Measurements from ENCODE around the gene CERT1. TPM values are rescaled to one million over a fixed set of nuclear protein-coding genes. Genes with fewer than 3 reads are reported as not detected.
A peak's percentile ranks its signal among the peaks of the same experiment; 100 is the strongest.

Gene CERT1
- total and polyA plus RNA-seq, 12 donors = 6.3 to 47.6 (median 37.5) TPM

DNA sequence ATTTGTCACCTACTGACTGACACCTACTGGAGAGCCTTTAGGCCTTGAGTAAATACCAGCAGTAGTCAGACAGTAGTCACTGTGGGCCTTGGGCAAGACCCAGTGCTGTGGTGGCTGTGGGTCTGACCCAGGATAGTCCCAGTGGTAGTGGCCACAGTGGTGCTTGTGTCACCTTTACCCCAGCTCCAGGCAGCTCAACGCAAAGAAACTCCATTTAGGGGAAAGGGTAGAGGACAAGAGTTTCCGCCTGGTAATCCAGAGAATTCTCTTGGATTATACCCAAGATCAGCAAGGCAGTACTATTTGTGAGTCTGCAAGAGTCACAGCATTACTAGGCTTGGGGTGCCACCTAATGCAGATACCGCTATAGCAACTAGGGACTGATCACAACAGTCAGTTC is 28.9 kb downstream of the CERT1 start:
- Histone ChIP-seq H3K4me3 (no peak overlapping the region), H3K27ac (no peak overlapping the region), H3K27me3 (no peaks in the 10 kb centered on the region), H3K4me1 (peaks cover 0 to 16% (median 0%) of the 10 kb centered on the region in 9 donors), H3K9me3 (peaks cover 0 to 48% (median 8%) of the 10 kb centered on the region in 11 donors), H3K36me3 (no peaks in the 10 kb centered on the region)
- intact Hi-C loops (cut with DNase I) = no loop called here
- TF ChIP-seq, protein P1, sequence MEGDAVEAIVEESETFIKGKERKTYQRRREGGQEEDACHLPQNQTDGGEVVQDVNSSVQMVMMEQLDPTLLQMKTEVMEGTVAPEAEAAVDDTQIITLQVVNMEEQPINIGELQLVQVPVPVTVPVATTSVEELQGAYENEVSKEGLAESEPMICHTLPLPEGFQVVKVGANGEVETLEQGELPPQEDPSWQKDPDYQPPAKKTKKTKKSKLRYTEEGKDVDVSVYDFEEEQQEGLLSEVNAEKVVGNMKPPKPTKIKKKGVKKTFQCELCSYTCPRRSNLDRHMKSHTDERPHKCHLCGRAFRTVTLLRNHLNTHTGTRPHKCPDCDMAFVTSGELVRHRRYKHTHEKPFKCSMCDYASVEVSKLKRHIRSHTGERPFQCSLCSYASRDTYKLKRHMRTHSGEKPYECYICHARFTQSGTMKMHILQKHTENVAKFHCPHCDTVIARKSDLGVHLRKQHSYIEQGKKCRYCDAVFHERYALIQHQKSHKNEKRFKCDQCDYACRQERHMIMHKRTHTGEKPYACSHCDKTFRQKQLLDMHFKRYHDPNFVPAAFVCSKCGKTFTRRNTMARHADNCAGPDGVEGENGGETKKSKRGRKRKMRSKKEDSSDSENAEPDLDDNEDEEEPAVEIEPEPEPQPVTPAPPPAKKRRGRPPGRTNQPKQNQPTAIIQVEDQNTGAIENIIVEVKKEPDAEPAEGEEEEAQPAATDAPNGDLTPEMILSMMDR (IDR thresholded peaks at IDR 0.05) = no peak
- 93 to 95% methylated on average over 3 of the region's 3 CpGs for WGBS, 2 donors
- no peak for DNase-seq
- ATAC-seq = peak in 1 of 8 donors; percentile 28

GRCh38 chr5:75481024-75481423 is 30.4 kb downstream of the CERT1 start:
- Histone ChIP-seq H3K9me3 (peaks cover 0 to 34% (median 0%) of the 10 kb centered on the region in 11 donors), H3K4me1 (peaks cover 0 to 26% (median 3%) of the 10 kb centered on the region in 9 donors), H3K36me3 (no peaks in the 10 kb centered on the region), H3K4me3 (no peak overlapping the region), H3K27ac (no peak overlapping the region), H3K27me3 (no peaks in the 10 kb centered on the region)
- WGBS, 2 donors = 92 to 94% methylated on average over 4 of the region's 4 CpGs
- ATAC-seq = no peak
- DNase-seq = no peak
- intact Hi-C loops (cut with DNase I) = no loop called here
- TF ChIP-seq, protein P1 (IDR thresholded peaks at IDR 0.05) = no peak

DNA sequence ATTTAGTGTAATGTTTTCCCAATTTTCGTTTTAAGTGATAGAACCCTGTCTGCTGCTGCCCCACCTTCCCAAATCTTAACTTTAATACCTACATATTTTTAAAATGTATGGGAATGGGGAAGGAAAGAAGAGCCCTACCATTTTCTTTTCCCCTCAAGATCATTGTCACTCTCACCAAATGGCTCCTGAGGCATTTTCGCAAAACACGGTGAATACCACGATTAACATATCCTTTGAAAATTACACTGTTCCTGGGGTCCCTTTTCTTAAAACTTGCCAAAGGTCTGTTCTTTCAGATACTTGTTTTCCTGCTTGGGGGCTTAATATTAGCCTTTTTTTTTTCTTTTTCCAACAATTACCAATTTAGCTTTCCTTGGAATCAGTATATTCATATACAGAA is 36.1 kb downstream of the CERT1 start:
- DNase-seq = no peak
- Histone ChIP-seq H3K4me1 (peaks cover 0 to 21% (median 0%) of the 10 kb centered on the region in 9 donors), H3K4me3 (no peak overlapping the region), H3K27ac (no peak overlapping the region), H3K27me3 (no peaks in the 10 kb centered on the region), H3K36me3 (no peaks in the 10 kb centered on the region), H3K9me3 (peaks cover 0 to 18% (median 8%) of the 10 kb centered on the region in 11 donors)
- no peak for ATAC-seq
- 86 to 92% methylated on average over 4 of the region's 4 CpGs for WGBS, 2 donors
- TF ChIP-seq, protein P1 (IDR thresholded peaks at IDR 0.05) = no peak
- intact Hi-C loops (cut with DNase I) = no loop called here

DNA sequence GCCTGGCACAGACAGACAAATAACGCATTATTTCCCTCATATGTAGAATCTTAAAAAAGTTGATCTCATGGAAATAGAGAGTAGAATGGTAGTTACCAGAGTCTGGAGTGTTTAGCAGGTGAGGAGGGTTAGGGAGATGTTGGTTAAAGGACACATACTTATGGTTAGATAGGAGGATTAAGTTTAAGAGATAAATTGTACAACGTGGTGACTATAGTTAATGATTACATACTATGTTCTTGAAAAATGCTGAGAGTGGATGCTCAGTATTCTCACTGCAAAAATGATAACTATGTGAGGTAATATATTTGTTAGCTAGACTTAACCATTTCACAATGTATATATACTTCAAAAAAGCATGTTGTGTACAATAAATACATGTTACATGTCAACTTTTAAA is 38.0 kb downstream of the CERT1 start:
- Histone ChIP-seq H3K27ac (no peak overlapping the region), H3K9me3 (peaks cover 0 to 37% (median 25%) of the 10 kb centered on the region in 11 donors), H3K27me3 (no peaks in the 10 kb centered on the region), H3K36me3 (no peaks in the 10 kb centered on the region), H3K4me1 (peaks cover 0 to 21% (median 0%) of the 10 kb centered on the region in 9 donors), H3K4me3 (no peak overlapping the region)
- 65 to 78% methylated on average over 2 of the region's 2 CpGs for WGBS, 2 donors
- intact Hi-C loops (cut with DNase I) = no loop called here
- DNase-seq (no peak), ATAC-seq (no peak)
- TF ChIP-seq, protein P1 (IDR thresholded peaks at IDR 0.05) = no peak

Data from heart right ventricle (tissue), 16 donors.